BLaER1 (cell line): ENCODE measurements around the gene P2RY2.
"Not testable (repeated sequence)": the region's sequence is repeated elsewhere in the genome, so short reads cannot be mapped to it uniquely, and the experiment has no call there.

Experiments used
- H3K27ac ChIP-seq: shearing (Covaris generic); formaldehyde crosslinking; 2 replicates; pipeline ENCODE4 v1.8.1; 2022
- H3K27me3 ChIP-seq: shearing (Covaris generic); formaldehyde crosslinking; 2 replicates; pipeline ENCODE4 v1.8.1; 2022
- H3K36me3 ChIP-seq: shearing (Covaris generic); formaldehyde crosslinking; 2 replicates; pipeline ENCODE4 v1.8.1; 2022
- H3K4me1 ChIP-seq: shearing (Covaris generic); formaldehyde crosslinking; 2 replicates; pipeline ENCODE4 v1.8.1; 2022
- H3K4me2 ChIP-seq: shearing (Covaris generic); formaldehyde crosslinking; 2 replicates; pipeline ENCODE4 v1.8.1; 2022
- H3K4me3 ChIP-seq: shearing (Covaris generic); formaldehyde crosslinking; 2 replicates; pipeline ENCODE4 v1.8.1; 2022
- H3K9ac ChIP-seq: shearing (Covaris generic); formaldehyde crosslinking; 2 replicates; pipeline ENCODE4 v1.8.1; 2022
- H3K9me3 ChIP-seq: shearing (Covaris generic); formaldehyde crosslinking; 2 replicates; pipeline ENCODE4 v1.8.1; 2022
- H4K20me1 ChIP-seq: shearing (Covaris generic); formaldehyde crosslinking; 2 replicates; pipeline ENCODE4 v1.8.1; 2022
- Cebpa-rat ChIP-seq: shearing (Covaris generic); IDR thresholded peaks from 2 replicates; pipeline ENCODE4 v1.8.1; 2022

The P2RY2 gene

DNA sequence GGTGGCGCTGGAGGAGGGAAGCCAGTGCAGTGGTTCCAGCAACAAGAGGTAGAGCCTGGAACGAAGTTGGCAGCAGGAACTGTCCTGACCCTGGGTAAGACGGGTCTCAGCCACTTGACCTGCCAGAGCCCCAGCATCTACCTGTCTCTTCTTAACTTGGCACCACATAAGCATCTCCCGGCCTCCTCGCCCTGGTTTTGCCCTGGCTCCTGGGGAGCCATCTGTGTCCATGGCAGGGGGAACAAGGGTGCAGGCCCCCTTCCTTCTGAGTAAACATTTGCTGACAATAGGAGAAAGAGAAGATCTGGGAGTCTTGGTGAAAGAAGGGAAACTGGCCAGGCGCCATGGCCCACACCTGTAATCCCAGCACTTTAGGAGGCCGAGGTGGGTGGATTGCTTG, 12.8 kb downstream of the P2RY2 start:
- Histone ChIP-seq H3K4me1 (peaks cover 13% of the 10 kb centered on the region), H3K27ac (no peak overlapping the region), H3K27me3 (no peaks in the 10 kb centered on the region), H3K9me3 (no peaks in the 10 kb centered on the region), H3K36me3 (no peaks in the 10 kb centered on the region), H3K9ac (no peak overlapping the region), H3K4me3 (no peak overlapping the region), H4K20me1 (no peaks in the 10 kb centered on the region), H3K4me2 (no peak overlapping the region)
- TF ChIP-seq Cebpa-rat = no peak

- H3K9ac ChIP-seq, H3K9me3 ChIP-seq, H3K27me3 ChIP-seq, H3K27ac ChIP-seq, H3K4me2 ChIP-seq, H3K4me3 ChIP-seq, H3K36me3 ChIP-seq, H4K20me1 ChIP-seq: not testable (repeated sequence)
- peaks cover 14% of the 10 kb centered on the region for H3K4me1 ChIP-seq
Measured at GRCh38 chr11:73232487-73232886, 14.4 kb downstream of the P2RY2 start.

DNA sequence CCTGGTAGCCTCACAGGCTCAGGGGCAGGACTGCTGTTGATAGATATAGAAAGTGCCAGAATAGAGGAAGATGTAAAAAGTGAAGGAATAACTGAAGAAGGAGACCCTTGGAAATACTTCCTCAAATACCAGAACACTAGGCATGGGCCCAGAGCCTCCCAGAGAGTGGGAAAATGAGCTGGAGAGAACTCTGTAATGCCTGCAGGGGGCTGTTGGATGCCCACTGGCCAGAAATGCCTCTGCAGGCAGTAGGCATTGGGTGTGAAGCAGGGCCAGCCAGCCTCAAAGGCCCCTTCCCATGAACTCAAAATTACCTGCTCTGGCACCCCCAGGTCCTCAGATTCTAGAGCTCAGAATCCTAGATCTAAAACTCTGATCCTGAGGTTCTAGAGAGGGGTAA, 15.1 kb downstream of the P2RY2 start:
- H3K27me3 ChIP-seq = no peaks in the 10 kb centered on the region
- H3K4me3 ChIP-seq = no peak overlapping the region
- no peaks in the 10 kb centered on the region for H3K36me3 ChIP-seq
- no peak overlapping the region for H3K27ac ChIP-seq
- no peak for TF ChIP-seq Cebpa-rat
- no peak overlapping the region for H3K9ac ChIP-seq
- H3K4me2 ChIP-seq = no peak overlapping the region
- no peaks in the 10 kb centered on the region for H4K20me1 ChIP-seq
- H3K4me1 ChIP-seq = peaks cover 18% of the 10 kb centered on the region
- no peaks in the 10 kb centered on the region for H3K9me3 ChIP-seq

DNA sequence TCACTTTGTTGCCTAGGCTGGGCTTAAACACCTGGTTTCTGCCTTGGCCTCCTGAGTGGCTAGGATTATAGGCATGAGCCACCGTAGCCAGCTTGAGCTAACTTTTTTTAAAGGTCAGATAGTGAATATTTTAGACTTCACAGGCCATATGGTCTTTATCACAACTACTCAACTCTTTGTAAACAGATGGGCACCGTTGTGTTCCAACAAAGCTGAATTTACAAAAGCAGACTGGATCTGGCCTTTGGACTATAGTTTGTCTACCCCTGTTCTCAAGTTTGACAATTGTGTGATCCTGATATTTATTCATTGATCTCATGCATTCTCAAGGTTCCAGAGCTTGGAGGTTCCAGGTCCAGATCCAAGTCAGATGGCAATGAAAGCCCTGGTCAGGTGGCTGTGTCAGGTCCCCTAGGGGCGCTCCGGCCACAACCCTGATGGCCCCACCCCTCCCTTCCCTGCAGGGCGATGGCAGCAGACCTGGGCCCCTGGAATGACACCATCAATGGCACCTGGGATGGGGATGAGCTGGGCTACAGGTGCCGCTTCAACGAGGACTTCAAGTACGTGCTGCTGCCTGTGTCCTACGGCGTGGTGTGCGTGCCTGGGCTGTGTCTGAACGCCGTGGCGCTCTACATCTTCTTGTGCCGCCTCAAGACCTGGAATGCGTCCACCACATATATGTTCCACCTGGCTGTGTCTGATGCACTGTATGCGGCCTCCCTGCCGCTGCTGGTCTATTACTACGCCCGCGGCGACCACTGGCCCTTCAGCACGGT, 15.8 kb downstream of the P2RY2 start:
- Histone ChIP-seq H3K36me3 (no peaks in the 10 kb centered on the region), H3K9me3 (no peaks in the 10 kb centered on the region), H3K4me1 (peaks cover 18% of the 10 kb centered on the region), H3K4me3 (no peak overlapping the region), H3K27ac (no peak overlapping the region), H3K4me2 (no peak overlapping the region), H3K9ac (no peak overlapping the region), H4K20me1 (no peaks in the 10 kb centered on the region), H3K27me3 (no peaks in the 10 kb centered on the region)
- TF ChIP-seq Cebpa-rat = no peak

DNA sequence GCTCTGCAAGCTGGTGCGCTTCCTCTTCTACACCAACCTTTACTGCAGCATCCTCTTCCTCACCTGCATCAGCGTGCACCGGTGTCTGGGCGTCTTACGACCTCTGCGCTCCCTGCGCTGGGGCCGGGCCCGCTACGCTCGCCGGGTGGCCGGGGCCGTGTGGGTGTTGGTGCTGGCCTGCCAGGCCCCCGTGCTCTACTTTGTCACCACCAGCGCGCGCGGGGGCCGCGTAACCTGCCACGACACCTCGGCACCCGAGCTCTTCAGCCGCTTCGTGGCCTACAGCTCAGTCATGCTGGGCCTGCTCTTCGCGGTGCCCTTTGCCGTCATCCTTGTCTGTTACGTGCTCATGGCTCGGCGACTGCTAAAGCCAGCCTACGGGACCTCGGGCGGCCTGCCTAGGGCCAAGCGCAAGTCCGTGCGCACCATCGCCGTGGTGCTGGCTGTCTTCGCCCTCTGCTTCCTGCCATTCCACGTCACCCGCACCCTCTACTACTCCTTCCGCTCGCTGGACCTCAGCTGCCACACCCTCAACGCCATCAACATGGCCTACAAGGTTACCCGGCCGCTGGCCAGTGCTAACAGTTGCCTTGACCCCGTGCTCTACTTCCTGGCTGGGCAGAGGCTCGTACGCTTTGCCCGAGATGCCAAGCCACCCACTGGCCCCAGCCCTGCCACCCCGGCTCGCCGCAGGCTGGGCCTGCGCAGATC, 16.5 kb downstream of the P2RY2 start:
- Histone ChIP-seq H3K27ac (no peak overlapping the region), H3K36me3 (no peaks in the 10 kb centered on the region), H3K27me3 (no peaks in the 10 kb centered on the region), H3K9me3 (no peaks in the 10 kb centered on the region), H3K4me2 (no peak overlapping the region), H3K9ac (no peak overlapping the region), H3K4me1 (peaks cover 12% of the 10 kb centered on the region), H4K20me1 (no peaks in the 10 kb centered on the region), H3K4me3 (no peak overlapping the region)
- no peak for TF ChIP-seq Cebpa-rat

DNA sequence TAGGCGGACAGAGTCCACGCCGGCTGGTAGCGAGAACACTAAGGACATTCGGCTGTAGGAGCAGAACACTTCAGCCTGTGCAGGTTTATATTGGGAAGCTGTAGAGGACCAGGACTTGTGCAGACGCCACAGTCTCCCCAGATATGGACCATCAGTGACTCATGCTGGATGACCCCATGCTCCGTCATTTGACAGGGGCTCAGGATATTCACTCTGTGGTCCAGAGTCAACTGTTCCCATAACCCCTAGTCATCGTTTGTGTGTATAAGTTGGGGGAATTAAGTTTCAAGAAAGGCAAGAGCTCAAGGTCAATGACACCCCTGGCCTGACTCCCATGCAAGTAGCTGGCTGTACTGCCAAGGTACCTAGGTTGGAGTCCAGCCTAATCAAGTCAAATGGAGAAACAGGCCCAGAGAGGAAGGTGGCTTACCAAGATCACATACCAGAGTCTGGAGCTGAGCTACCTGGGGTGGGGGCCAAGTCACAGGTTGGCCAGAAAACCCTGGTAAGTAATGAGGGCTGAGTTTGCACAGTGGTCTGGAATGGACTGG, 17.2 kb downstream of the P2RY2 start:
- Histone ChIP-seq H3K9me3 (no peaks in the 10 kb centered on the region), H3K27me3 (no peaks in the 10 kb centered on the region)

GRCh38 chr11:73236205-73236765, 18.2 kb downstream of the P2RY2 start:
- Histone ChIP-seq H4K20me1 (no peaks in the 10 kb centered on the region), H3K4me3 (no peak overlapping the region), H3K4me2 (no peak overlapping the region), H3K9me3 (no peaks in the 10 kb centered on the region), H3K27ac (no peak overlapping the region), H3K9ac (no peak overlapping the region), H3K27me3 (no peaks in the 10 kb centered on the region), H3K36me3 (no peaks in the 10 kb centered on the region), H3K4me1 (0 out of 2 replicates have a peak, but pooled peaks cover 5% of the 10 kb centered on the region)
- no peak for TF ChIP-seq Cebpa-rat

More for the DNA sequence above, 17.2 kb downstream of the P2RY2 start:
- H4K20me1 ChIP-seq = no peaks in the 10 kb centered on the region
- no peak overlapping the region for H3K9ac ChIP-seq
- H3K27ac ChIP-seq = no peak overlapping the region
- H3K4me3 ChIP-seq = no peak overlapping the region
- no peak for TF ChIP-seq Cebpa-rat
- H3K36me3 ChIP-seq = no peaks in the 10 kb centered on the region
- peaks cover 5% of the 10 kb centered on the region; the same call in 1 of the 2 replicates for H3K4me1 ChIP-seq
- no peak overlapping the region for H3K4me2 ChIP-seq

- no peaks in the 10 kb centered on the region for H4K20me1 ChIP-seq
- H3K4me2 ChIP-seq = no peak overlapping the region
- H3K27me3 ChIP-seq = no peaks in the 10 kb centered on the region
- no peaks in the 10 kb centered on the region for H3K9me3 ChIP-seq
- H3K36me3 ChIP-seq = no peaks in the 10 kb centered on the region
- no peak overlapping the region for H3K27ac ChIP-seq
- 0 out of 2 replicates have a peak, but pooled peaks cover 5% of the 10 kb centered on the region for H3K4me1 ChIP-seq
- no peak for TF ChIP-seq Cebpa-rat
- no peak overlapping the region for H3K9ac ChIP-seq
- H3K4me3 ChIP-seq = no peak overlapping the region
Measured at GRCh38 chr11:73236854-73237253, 18.8 kb downstream of the P2RY2 start.

- Histone ChIP-seq H3K4me3 (no peak overlapping the region), H3K9ac (no peak overlapping the region), H3K27ac (no peak overlapping the region), H3K4me2 (no peak overlapping the region), H4K20me1 (no peaks in the 10 kb centered on the region), H3K4me1 (peaks cover 12% of the 10 kb centered on the region), H3K27me3 (no peaks in the 10 kb centered on the region), H3K36me3 (no peaks in the 10 kb centered on the region), H3K9me3 (no peaks in the 10 kb centered on the region)
- TF ChIP-seq Cebpa-rat = no peak
Measured at GRCh38 chr11:73237471-73238290, 19.6 kb downstream of the P2RY2 start.
